DND-41 (cell line): ENCODE measurements around the gene ADGRD2.

ENCODE experiments used
- ATAC-seq: fragments of 200-7000 bp; cut with Tn5 transposase; 3 replicates; pipeline ENCODE4 v1.9.1; 2021; ENCODE audit warnings: low read depth; ENCODE audit not compliant: insufficient read depth
- DNase-seq: peaks from one replicate; pipeline ENCODE4 v3.0.0-alpha.2; 2020
- H2AFZ ChIP-seq: 2 replicates; pipeline ENCODE4 v1.6.0; 2012; ENCODE audit warnings: low read depth, low read length
- H3K27ac ChIP-seq: 2 replicates; pipeline ENCODE4 v1.5.1; 2012; ENCODE audit warnings: low read length, inconsistent platforms
- H3K27me3 ChIP-seq: fragments of 200-600 bp; sonication (generic); 2 replicates; pipeline ENCODE4 v1.6.0; 2012; ENCODE audit warnings: low read length, mild to moderate bottlenecking, inconsistent platforms; ENCODE audit not compliant: insufficient read depth, poor library complexity
- H3K36me3 ChIP-seq: 2 replicates; pipeline ENCODE4 v1.5.1; 2012; ENCODE audit warnings: low read length, inconsistent platforms; ENCODE audit not compliant: insufficient read depth
- H3K4me1 ChIP-seq: 2 replicates; pipeline ENCODE4 v1.5.1; 2012; ENCODE audit warnings: mild to moderate bottlenecking, low read length; ENCODE audit not compliant: insufficient read depth
- H3K4me2 ChIP-seq: 2 replicates; pipeline ENCODE4 v1.6.0; 2012; ENCODE audit warnings: mild to moderate bottlenecking, moderate library complexity, low read length, inconsistent platforms; ENCODE audit not compliant: insufficient read depth
- H3K4me3 ChIP-seq, 2 experiments: fragments of 200-600 bp in 1 of 2; shearing (Covaris generic) in 1 of 2; 2 replicates each; pipeline ENCODE4 v1.5.1; 2012 to 2016; ENCODE audit warnings: inconsistent platforms in 2 of 2, low read length in 2 of 2, mild to moderate bottlenecking in 2 of 2, low read depth in 1 of 2, moderate library complexity in 1 of 2
- H3K79me2 ChIP-seq: 2 replicates; pipeline ENCODE4 v1.6.0; 2012; ENCODE audit warnings: low read length, inconsistent platforms; ENCODE audit not compliant: insufficient read depth
- H3K9ac ChIP-seq: 2 replicates; pipeline ENCODE4 v1.6.0; 2012; ENCODE audit warnings: low read depth, mild to moderate bottlenecking, inconsistent platforms, low read length, moderate library complexity
- H3K9me3 ChIP-seq: 2 replicates; pipeline ENCODE4 v1.5.1; 2012; ENCODE audit warnings: low read length, moderate library complexity, mild to moderate bottlenecking, inconsistent platforms; ENCODE audit not compliant: insufficient read depth, severe bottlenecking
- H4K20me1 ChIP-seq: 2 replicates; pipeline ENCODE4 v1.6.0; 2012; ENCODE audit warnings: low read length; ENCODE audit not compliant: insufficient read depth
- EZH2 ChIP-seq: IDR thresholded peaks from 3 replicates; pipeline ENCODE4 v1.6.1; 2012; ENCODE audit warnings: borderline replicate concordance, low read depth, mild to moderate bottlenecking, moderate library complexity, low read length, inconsistent platforms; ENCODE audit not compliant: severe bottlenecking
- TF ChIP-seq, protein P1 (sequence below): IDR thresholded peaks from 2 replicates; pipeline ENCODE4 v1.5.1; 2012; ENCODE audit warnings: borderline replicate concordance, low read length, moderate library complexity, mild to moderate bottlenecking; ENCODE audit not compliant: poor library complexity, severe bottlenecking; ENCODE audit errors: extremely low read depth

ADGRD2 gene

DNA sequence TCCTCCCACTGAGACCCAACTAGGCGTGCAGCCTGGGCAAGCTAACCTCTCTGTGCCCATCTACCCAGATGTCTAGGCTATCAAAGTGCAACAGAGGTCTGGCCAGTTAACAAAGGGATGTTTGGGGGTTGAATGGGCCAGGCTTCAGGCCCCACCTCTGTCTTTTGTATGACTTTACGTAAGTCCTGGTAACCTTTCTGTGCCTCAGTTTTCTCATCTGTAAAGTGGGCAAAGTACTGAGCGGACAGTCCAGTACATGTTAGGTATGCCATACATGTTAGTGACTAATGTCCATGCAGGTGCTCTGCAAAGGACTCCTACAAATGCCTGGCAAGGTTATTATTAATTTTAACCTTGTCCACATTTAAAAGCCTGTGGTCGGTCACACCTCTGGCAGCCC lies 43.0 kb downstream of the ADGRD2 start:
- Histone ChIP-seq H3K4me1 (no peaks in the 10 kb centered on the region), H3K36me3 (no peaks in the 10 kb centered on the region), H3K9ac (no peak overlapping the region), H3K27me3 (no peaks in the 10 kb centered on the region), H2AFZ (no peak overlapping the region), H4K20me1 (no peaks in the 10 kb centered on the region), H3K4me2 (no peak overlapping the region), H3K4me3 (no peak overlapping the region), H3K79me2 (no peaks in the 10 kb centered on the region), H3K9me3 (no peaks in the 10 kb centered on the region), H3K27ac (no peak overlapping the region)
- TF ChIP-seq EZH2, result no peak
- TF ChIP-seq, protein P1, sequence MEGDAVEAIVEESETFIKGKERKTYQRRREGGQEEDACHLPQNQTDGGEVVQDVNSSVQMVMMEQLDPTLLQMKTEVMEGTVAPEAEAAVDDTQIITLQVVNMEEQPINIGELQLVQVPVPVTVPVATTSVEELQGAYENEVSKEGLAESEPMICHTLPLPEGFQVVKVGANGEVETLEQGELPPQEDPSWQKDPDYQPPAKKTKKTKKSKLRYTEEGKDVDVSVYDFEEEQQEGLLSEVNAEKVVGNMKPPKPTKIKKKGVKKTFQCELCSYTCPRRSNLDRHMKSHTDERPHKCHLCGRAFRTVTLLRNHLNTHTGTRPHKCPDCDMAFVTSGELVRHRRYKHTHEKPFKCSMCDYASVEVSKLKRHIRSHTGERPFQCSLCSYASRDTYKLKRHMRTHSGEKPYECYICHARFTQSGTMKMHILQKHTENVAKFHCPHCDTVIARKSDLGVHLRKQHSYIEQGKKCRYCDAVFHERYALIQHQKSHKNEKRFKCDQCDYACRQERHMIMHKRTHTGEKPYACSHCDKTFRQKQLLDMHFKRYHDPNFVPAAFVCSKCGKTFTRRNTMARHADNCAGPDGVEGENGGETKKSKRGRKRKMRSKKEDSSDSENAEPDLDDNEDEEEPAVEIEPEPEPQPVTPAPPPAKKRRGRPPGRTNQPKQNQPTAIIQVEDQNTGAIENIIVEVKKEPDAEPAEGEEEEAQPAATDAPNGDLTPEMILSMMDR, result no peak
- ATAC-seq (no peak), DNase-seq (no peak)

DNA sequence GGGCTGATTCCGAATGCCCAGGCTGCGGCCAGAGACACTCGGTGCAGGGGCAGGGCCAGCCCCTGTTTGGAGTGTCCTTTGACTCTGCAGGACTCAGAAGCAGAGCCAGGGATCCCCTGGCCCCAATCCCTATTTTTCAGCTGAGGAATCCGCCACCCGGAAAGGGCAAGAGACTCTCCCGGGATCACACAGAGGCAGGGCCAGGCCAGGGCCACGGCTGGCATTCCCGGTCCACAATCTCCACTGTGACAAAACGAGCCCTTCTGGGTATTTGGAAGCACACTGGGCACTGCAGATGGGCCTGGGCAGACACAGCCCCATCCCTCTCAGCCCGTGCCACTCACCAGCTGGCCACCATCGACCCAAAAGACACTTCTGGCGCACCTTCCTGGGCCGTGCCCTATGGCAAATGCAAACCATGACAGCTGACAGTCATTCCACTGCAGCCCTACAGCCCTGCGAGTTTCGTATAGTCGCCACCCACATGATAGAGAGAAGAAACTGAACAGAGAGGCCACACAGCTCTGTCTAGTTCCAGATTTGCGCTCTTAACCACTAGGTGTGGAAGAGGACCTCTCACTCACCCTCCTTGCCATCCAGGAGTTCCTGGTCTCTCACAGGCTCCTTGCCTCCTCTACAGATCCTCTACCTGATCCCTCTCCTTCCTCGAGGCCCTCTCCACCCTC lies 43.7 kb downstream of the ADGRD2 start:
- H3K36me3 ChIP-seq, result no peaks in the 10 kb centered on the region
- DNase-seq, result no peak

DNA sequence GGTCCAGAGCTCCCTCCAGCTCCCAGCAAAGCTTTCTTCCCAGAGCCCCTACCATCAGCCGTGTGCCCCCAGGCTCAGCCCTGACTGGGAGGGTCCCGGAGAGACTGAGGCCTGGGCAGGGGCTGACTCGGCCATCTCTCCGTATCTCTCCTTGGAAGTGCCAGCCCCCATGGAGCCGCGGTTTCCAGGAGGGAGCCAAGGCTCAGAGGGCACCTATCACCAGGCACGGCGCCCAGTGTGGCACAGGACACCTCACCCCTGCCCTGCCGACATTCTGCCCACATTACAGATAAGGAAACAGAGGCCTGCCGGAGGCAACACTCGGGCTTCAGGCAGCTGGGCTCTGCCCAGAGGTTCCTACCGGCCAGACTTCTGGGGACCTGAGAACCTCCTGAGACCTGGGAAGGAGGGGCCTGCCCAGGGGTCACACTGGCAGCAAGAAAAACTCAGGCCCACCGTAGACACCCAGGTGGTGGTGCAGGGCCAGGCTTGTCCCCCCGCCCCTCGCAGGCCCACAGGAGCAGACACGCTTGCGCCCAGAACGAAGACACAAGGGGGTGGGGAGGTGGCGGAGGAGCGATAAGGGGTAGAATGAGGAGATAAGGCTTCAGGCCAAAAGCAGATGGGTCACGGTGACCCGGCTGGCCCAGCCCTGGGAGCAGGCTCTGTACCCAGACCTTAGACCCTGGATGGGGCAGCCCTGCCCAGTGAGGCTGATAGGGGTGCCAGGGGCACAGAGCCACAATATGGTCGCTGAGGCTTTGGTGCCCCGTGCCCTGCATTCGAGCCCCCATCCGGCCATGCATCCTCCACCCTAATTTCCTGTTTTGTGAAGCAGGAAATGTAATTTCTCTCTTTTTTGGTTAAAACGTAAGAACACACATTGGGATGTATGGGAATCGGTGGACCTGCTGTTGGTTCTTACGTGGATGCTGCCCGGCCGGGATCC lies 45.1 kb downstream of the ADGRD2 start:
- no peak for TF ChIP-seq EZH2
- Histone ChIP-seq H3K27me3 (no peaks in the 10 kb centered on the region), H3K9me3 (no peaks in the 10 kb centered on the region), H4K20me1 (peaks cover 3% of the 10 kb centered on the region; the same call in 1 of the 2 replicates), H3K36me3 (no peaks in the 10 kb centered on the region), H3K9ac (no peak overlapping the region), H3K4me2 (no peak overlapping the region), H3K27ac (no peak overlapping the region), H3K4me1 (no peaks in the 10 kb centered on the region), H3K79me2 (no peaks in the 10 kb centered on the region), H2AFZ (no peak overlapping the region), H3K4me3 (no peak overlapping the region)
- no peak for DNase-seq
- ATAC-seq, result 0 out of 3 replicates have a peak, but pooled peaks have one; percentile 35

More for the DNA sequence above, 43.7 kb downstream of the ADGRD2 start:
- Histone ChIP-seq H3K4me1 (no peaks in the 10 kb centered on the region), H4K20me1 (peaks cover 3% of the 10 kb centered on the region; the same call in 1 of the 2 replicates), H3K27me3 (no peaks in the 10 kb centered on the region), H3K4me3 (no peak overlapping the region), H3K9me3 (no peaks in the 10 kb centered on the region), H2AFZ (no peak overlapping the region), H3K9ac (no peak overlapping the region), H3K27ac (no peak overlapping the region), H3K79me2 (no peaks in the 10 kb centered on the region), H3K4me2 (no peak overlapping the region)
- no peak for TF ChIP-seq EZH2
- TF ChIP-seq, protein P1, result no peak
- no peak for ATAC-seq

DNA sequence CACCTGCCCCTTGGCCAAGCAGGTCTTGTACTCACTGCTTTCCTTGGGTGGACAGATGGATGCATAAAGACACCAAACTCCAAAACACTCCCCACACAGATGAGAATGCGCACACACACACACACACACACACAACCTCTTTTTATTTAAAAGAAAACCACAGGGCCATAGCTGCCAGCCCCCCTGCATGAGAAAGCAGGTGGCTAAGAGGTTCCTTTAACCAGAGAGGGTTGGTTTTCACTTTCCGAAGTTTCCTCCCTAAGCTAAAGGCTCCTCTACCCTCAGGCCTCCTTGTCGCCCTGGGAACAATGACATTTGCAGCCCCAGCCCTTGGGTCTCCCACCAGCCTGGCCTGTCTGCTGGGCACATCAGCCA lies 45.8 kb downstream of the ADGRD2 start:
- H3K4me3 ChIP-seq, result no peak overlapping the region
- no peaks in the 10 kb centered on the region for H3K27me3 ChIP-seq
- DNase-seq (peak; percentile 44), ATAC-seq (peak; percentile 78)
- H3K4me1 ChIP-seq, result no peaks in the 10 kb centered on the region
- peaks cover 3% of the 10 kb centered on the region; the same call in 1 of the 2 replicates for H4K20me1 ChIP-seq
- H3K36me3 ChIP-seq, result no peaks in the 10 kb centered on the region
- H3K79me2 ChIP-seq, result no peaks in the 10 kb centered on the region
- no peak overlapping the region for H2AFZ ChIP-seq
- H3K4me2 ChIP-seq, result no peak overlapping the region
- H3K27ac ChIP-seq, result no peak overlapping the region
- no peak for TF ChIP-seq EZH2
- TF ChIP-seq, protein P1, result no peak
- no peaks in the 10 kb centered on the region for H3K9me3 ChIP-seq
- H3K9ac ChIP-seq, result no peak overlapping the region
